ENCODE measurements around the gene GNA14.
"Not testable (repeated sequence)": the region's sequence is repeated elsewhere in the genome, so short reads cannot be mapped to it uniquely, and the experiment has no call there.

Gene GNA14

GRCh38 chr9:77495834-77496671 is 152.1 kb downstream of the GNA14 start:
- peak in 5 of 51 donors; percentile 3 to 11 (median 5) for DNase-seq

GRCh38 chr9:77490279-77490678 is 157.8 kb downstream of the GNA14 start:
- DNase-seq, result not testable (repeated sequence)

GRCh38 chr9:77489405-77490163 is 158.5 kb downstream of the GNA14 start:
- not testable (repeated sequence) for DNase-seq

GRCh38 chr9:77488439-77489126 is 159.5 kb downstream of the GNA14 start:
- DNase-seq, result no peak

DNA sequence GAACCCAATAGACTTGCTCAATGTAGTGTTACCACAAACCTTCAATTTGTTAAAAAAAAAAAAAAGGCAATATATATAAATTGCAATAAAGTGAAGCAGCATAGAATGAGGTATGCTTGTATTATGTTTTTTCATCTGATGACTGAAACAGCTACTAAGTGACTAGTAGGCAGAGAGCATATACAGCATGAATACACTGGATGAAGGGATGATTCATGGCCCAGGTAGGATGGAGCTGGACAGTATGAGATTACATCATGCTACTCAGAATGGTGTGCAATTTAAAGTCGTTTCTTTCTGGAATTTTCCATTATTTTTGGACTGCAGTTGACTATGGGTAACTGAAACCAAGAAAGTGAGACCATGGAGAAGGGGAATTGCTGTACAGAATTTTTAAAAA is 161.2 kb downstream of the GNA14 start:
- no peak for DNase-seq

DNA sequence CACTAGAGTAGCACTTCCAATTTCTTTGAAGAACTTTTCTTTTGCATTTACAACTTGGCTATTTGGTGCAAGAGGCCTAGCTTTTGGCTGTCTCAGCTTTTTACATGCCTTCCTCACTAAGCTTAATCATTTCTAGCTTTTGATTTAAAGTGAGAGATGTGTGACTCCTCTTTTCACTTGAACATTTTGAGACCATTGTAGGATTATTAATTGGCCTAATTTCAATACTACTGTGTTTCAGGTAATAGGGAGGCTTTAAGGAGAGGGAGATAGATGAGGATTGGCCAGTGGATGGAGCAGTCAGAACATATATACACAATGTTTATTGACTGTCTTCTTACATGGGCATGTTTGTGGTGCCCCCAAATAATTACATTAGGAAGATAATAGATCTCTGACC is 161.7 kb downstream of the GNA14 start:
- no peak for DNase-seq

DNA sequence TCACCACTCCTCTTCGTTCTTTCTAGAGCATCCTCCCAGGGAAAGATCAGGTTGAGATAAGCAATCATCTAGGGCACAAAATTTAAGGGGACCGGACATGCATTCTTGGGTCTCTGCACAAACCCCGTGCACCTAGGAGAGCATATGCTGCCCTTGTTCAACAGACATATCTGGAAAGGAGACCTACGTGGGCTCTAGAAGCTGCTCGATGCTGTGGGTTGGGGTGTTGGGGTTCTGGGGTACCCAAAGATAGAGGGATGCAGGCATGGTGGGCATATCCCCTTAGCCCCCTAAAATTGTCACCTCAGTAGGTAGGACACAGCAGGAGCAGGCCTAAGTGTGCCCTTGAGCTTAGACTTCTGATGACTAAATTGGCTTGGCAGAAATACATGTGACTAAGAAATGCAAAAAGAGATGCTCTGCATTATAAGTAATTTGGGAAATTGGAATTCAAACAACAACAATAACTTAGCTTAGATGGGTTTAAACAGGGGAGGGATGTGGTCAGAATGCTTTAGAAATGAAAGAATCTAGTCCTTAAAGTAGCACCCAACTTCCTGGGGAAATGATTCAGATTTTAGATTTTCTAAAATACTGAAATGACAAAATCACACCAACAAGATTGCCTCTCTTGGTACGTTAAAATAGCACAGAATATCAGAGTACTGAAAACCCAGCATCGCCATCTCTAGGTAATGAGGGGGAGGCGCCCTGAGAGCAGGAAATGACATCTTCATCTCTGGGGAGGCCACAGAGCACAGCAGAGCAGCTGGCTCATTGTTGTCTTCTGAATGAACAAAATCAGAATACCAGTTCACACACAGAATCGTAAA is 172.3 kb downstream of the GNA14 start:
- no peak for DNase-seq

GRCh38 chr9:77474936-77475335 is 173.2 kb downstream of the GNA14 start:
- DNase-seq, result no peak

- DNase-seq, result no peak
Measured at GRCh38 chr9:77472646-77473045, 175.5 kb downstream of the GNA14 start.

DNA sequence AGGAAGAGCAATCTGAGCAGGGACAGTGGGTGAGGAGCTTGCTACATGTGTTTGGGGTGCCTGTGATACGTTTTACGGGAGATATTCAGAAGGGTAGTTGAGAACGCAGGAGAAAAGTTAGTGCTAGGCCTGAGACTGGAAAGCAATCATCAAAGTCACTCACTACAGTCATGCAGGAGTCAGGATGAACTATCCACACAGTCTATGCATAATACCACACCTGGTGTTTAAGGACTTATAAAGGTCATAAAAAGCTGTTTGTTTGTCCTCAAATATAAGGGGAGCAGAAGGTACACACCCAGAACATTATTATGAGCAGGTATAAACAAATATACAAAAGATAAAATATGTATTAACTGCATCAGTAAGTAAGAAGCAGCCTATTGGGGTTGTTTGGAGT is 176.6 kb downstream of the GNA14 start:
- no peak for DNase-seq

DNA sequence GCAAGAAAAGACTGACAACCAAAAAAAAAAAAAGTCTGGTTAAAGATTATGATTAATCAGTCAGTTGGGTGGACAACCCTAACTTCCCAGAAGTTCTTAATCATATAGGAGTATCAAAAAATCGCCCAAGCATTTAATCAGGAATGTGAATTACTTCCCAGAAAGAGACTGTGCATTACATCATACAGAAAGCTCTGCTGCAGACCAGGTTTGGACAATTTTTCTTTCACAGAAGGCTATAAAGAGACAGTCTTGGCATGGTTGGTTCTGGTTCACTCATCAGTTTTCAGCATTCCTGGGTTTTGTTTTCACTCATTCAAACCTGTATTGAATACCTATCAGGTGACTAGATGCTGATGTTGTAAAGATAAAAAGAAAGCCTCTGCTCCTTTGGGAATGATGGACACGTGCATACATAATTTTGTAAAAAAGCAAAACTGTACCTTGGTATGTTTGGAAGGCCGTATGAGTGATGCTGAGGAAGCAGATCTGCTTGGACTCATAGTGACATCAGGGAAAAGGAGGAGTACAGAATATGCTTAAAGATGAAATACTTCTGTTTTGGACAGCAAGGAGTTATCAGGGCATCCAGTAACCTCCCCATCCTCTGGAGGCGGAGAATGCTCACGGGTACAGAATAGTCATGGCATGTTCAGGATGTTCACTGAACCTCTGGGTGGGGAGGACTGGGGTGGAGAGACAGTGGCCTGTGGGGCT is 178.4 kb downstream of the GNA14 start:
- no peak for DNase-seq

GRCh38 chr9:77464661-77465060 is 183.5 kb downstream of the GNA14 start:
- DNase-seq, result no peak

- DNase-seq, result no peak
Measured at GRCh38 chr9:77463151-77463550, 185.0 kb downstream of the GNA14 start.

- DNase-seq, result no peak
Measured at GRCh38 chr9:77462066-77462465, 186.1 kb downstream of the GNA14 start.

DNA sequence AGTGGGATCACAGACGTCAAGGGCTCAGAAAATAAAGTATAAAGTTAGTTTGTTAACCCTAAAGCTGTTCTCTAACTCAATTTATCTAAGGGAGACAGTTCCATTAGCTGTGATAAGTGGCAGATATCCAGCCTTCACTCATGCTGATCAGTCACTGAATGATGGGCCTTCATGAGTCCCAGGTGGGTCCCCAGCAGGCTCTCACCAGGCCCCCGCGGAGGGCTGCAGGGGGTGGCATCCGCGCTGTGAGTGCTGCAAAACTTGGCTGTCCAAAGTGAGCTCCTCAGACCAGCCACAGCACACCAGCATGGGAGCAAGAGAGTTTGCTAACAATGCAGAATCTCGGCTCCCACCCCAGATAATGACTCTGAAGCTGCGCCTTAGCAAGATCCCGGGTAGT is 187.2 kb downstream of the GNA14 start:
- DNase-seq, result no peak

DNA sequence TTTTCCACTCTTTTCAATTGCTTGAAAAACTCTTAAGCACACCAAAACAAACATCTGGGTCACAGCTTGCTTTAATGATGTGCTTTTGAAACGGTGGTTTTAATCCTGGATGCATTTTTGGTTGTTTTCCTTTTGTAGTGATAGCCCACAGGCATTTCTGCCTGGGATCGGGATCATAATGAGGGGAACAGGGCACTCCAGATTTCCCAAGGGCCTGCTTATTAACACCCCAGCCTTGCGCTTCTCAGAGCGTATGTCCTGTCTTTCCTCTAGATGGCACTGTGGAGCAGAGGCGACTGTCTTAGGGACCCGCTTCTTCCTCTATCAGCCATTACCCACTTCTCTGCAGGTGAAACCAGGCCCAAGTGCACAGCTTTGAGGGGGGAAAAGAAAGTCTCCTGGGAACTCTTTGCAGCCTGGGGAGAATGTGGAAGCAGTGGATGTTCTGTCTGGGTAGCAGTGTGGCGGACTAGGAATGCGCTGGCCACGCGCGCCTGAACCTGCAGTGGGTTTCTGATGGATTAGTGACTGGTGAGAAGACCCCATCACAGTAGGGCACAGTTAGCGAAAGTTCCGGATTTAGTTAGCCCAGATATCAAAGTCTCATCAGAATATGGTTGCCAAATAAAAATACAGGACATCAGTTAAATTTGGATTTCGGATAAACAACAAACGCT is 190.1 kb downstream of the GNA14 start:
- DNase-seq, result peak in 36 of 51 donors; percentile 3 to 74 (median 36)

DNA sequence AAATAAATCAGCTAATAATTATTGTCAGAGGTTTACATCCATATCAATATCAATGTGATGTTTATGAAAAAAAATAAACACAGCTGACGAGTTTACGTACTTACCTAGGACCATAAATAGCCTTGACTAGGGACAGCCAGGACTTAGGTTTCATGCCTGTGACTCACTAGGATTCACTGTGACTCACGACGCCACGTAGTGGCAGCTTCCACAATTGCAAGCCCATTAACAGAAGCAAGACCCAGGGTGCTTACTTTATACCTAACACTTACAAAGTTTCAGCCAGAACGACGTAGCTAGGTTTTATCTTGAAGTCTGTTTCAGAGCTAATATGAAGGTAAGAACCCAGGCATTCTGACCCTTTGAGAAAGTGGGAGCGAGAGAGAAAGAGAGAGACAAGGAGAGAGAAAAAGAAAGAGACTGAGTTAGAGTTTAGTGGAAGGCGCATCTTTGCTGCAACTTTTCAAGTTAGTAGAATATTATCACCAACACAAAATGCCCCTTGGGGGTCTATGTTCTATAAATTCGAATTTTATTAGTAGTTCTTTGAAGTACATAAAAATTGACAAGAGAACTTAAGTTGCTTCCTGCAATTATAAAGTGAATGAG is 191.2 kb downstream of the GNA14 start:
- peak in 43 of 51 donors; percentile 3 to 86 (median 57) for DNase-seq

DNA sequence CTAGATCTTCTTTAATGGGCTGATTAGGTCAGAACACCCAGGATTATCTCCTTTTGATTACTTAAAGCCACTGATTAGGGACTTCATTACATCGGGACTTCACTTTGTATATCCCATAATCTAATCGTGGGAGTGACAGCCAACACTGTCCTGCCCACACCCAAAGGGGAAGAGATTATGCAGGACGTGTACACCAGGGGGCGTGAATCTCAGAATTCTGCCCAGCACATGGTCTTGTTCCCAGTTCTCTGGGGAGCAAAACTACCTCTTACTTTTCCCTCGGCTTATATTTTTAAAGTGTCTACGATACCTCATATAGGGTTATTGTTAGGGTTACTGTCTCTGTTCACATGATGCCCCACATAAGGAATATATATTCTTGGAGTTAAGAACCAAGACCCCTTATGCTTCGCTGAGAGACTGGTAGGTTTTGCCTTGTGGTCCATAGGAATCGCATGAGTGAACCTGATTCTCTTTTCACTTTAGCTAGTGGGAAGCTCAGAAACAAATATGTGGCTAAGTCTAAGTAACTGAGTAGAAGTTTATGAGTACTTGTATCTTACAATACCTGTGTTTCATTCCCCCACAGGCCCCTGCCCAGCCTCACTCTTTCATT is 192.7 kb downstream of the GNA14 start:
- no peak for DNase-seq

DNA sequence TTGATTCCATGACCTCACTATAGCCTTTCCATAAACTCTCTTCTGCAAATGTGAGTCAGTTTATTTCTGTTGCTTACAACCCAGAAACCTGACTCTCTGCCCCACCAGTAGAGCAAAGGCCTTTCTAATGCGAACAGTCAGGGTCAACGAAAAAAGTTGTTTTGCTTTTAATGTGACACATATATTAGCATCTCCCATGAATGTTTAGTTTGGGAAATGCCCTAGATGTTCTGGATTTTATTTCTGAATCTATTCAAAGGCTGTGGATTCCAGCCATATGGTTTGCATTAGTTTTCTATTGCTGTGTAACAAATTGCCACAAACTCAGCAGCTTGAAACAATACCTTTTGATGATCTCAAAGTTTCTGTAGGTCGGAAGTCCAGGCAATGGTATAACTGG is 193.5 kb downstream of the GNA14 start:
- no peak for DNase-seq
